ENCODE measurements around the gene WASF3. TPM values are rescaled to one million over a fixed set of nuclear protein-coding genes. Genes with fewer than 3 reads are reported as not detected.

The WASF3 gene
- total RNA-seq = 0.07 and 0.13 TPM in 2 replicates

- intact Hi-C loops (cut with micrococcal nuclease) = no loop called here
- Mint-ChIP-seq H3K9me3 (no peaks in the 10 kb centered on the region), H3K4me3 (peak within 1 kb of the TSS; percentile 59), H3K36me3 (ENCODE audit: low read depth) (no peaks in the 10 kb centered on the region), H3K27me3 (ENCODE audit: insufficient read depth) (peaks cover 26% of the 10 kb centered on the region), H3K27ac (no peak within 1 kb of the TSS), H3K4me1 (ENCODE audit: low read depth) (peaks cover 7% of the 10 kb centered on the region)
- peak; percentile 49 for DNase-seq (ENCODE audit: low spot score)
Observed at GRCh38 chr13:26557393-26558073, at the start of gene WASF3. WASF3 (plus strand) TSS chr13:26557683; CDS start chr13:26642271, 84,588 bp downstream.

GRCh38 chr13:26508885-26509284 is 48.6 kb upstream of the WASF3 start:
- no peaks in the 10 kb centered on the region for H3K4me1 Mint-ChIP-seq (ENCODE audit: low read depth)
- DNase-seq (ENCODE audit: low spot score) = no peak

GRCh38 chr13:26509491-26509890 is 48.0 kb upstream of the WASF3 start:
- H3K27me3 Mint-ChIP-seq (ENCODE audit: insufficient read depth) = peaks cover 1% of the 10 kb centered on the region
- no peak overlapping the region for H3K27ac Mint-ChIP-seq
- no peak for DNase-seq (ENCODE audit: low spot score)
- H3K4me3 Mint-ChIP-seq = no peak overlapping the region
- H3K4me1 Mint-ChIP-seq (ENCODE audit: low read depth) = no peaks in the 10 kb centered on the region
- H3K9me3 Mint-ChIP-seq = peaks cover 15% of the 10 kb centered on the region
- intact Hi-C loops (cut with micrococcal nuclease) = no loop called here
- no peaks in the 10 kb centered on the region for H3K36me3 Mint-ChIP-seq (ENCODE audit: low read depth)

More at GRCh38 chr13:26508885-26509284, 48.6 kb upstream of the WASF3 start:
- peaks cover 15% of the 10 kb centered on the region for H3K9me3 Mint-ChIP-seq
- no peak overlapping the region for H3K27ac Mint-ChIP-seq
- H3K36me3 Mint-ChIP-seq (ENCODE audit: low read depth) = no peaks in the 10 kb centered on the region
- intact Hi-C loops (cut with micrococcal nuclease) = no loop called here
- peaks cover 1% of the 10 kb centered on the region for H3K27me3 Mint-ChIP-seq (ENCODE audit: insufficient read depth)
- no peak overlapping the region for H3K4me3 Mint-ChIP-seq

GRCh38 chr13:26513931-26514330 is 43.6 kb upstream of the WASF3 start:
- intact Hi-C loops (cut with micrococcal nuclease) = no loop called here
- Mint-ChIP-seq H3K4me1 (ENCODE audit: low read depth) (no peaks in the 10 kb centered on the region), H3K36me3 (ENCODE audit: low read depth) (no peaks in the 10 kb centered on the region), H3K9me3 (peaks cover 7% of the 10 kb centered on the region), H3K27me3 (ENCODE audit: insufficient read depth) (peaks cover 3% of the 10 kb centered on the region), H3K27ac (no peak overlapping the region), H3K4me3 (no peak overlapping the region)
- DNase-seq (ENCODE audit: low spot score) = no peak

- intact Hi-C loops (cut with micrococcal nuclease) = no loop called here
- no peaks in the 10 kb centered on the region for H3K4me1 Mint-ChIP-seq (ENCODE audit: low read depth)
- DNase-seq (ENCODE audit: low spot score) = no peak
- H3K27me3 Mint-ChIP-seq (ENCODE audit: insufficient read depth) = peaks cover 2% of the 10 kb centered on the region
- no peaks in the 10 kb centered on the region for H3K9me3 Mint-ChIP-seq
- H3K36me3 Mint-ChIP-seq (ENCODE audit: low read depth) = no peaks in the 10 kb centered on the region
- no peak overlapping the region for H3K4me3 Mint-ChIP-seq
- no peak overlapping the region for H3K27ac Mint-ChIP-seq
Observed at GRCh38 chr13:26515721-26516120, 41.8 kb upstream of the WASF3 start.

- Mint-ChIP-seq H3K4me1 (ENCODE audit: low read depth) (no peaks in the 10 kb centered on the region), H3K27me3 (ENCODE audit: insufficient read depth) (peaks cover 2% of the 10 kb centered on the region), H3K4me3 (no peak overlapping the region), H3K9me3 (no peaks in the 10 kb centered on the region), H3K27ac (no peak overlapping the region), H3K36me3 (ENCODE audit: low read depth) (no peaks in the 10 kb centered on the region)
- DNase-seq (ENCODE audit: low spot score) = no peak
- intact Hi-C loops (cut with micrococcal nuclease) = no loop called here
Observed at GRCh38 chr13:26517936-26518335, 39.5 kb upstream of the WASF3 start.

GRCh38 chr13:26518451-26518959 is 39.0 kb upstream of the WASF3 start:
- Mint-ChIP-seq H3K27me3 (ENCODE audit: insufficient read depth) (peaks cover 2% of the 10 kb centered on the region), H3K4me3 (no peak overlapping the region), H3K9me3 (no peaks in the 10 kb centered on the region), H3K36me3 (ENCODE audit: low read depth) (no peaks in the 10 kb centered on the region), H3K27ac (no peak overlapping the region), H3K4me1 (ENCODE audit: low read depth) (no peaks in the 10 kb centered on the region)
- intact Hi-C loops (cut with micrococcal nuclease) = no loop called here
- DNase-seq (ENCODE audit: low spot score) = no peak

- Mint-ChIP-seq H3K4me3 (no peak overlapping the region), H3K9me3 (no peaks in the 10 kb centered on the region), H3K4me1 (ENCODE audit: low read depth) (no peaks in the 10 kb centered on the region), H3K27ac (no peak overlapping the region), H3K36me3 (ENCODE audit: low read depth) (no peaks in the 10 kb centered on the region), H3K27me3 (ENCODE audit: insufficient read depth) (no peaks in the 10 kb centered on the region)
- intact Hi-C loops (cut with micrococcal nuclease) = no loop called here
- no peak for DNase-seq (ENCODE audit: low spot score)
Observed at GRCh38 chr13:26522571-26522970, 34.9 kb upstream of the WASF3 start.

GRCh38 chr13:26523007-26523406 is 34.5 kb upstream of the WASF3 start:
- H3K9me3 Mint-ChIP-seq = no peaks in the 10 kb centered on the region
- intact Hi-C loops (cut with micrococcal nuclease) = no loop called here
- H3K4me3 Mint-ChIP-seq = no peak overlapping the region
- H3K27ac Mint-ChIP-seq = no peak overlapping the region
- H3K36me3 Mint-ChIP-seq (ENCODE audit: low read depth) = no peaks in the 10 kb centered on the region
- no peaks in the 10 kb centered on the region for H3K27me3 Mint-ChIP-seq (ENCODE audit: insufficient read depth)
- no peaks in the 10 kb centered on the region for H3K4me1 Mint-ChIP-seq (ENCODE audit: low read depth)
- no peak for DNase-seq (ENCODE audit: low spot score)

GRCh38 chr13:26525528-26525927 is 32.0 kb upstream of the WASF3 start:
- intact Hi-C loops (cut with micrococcal nuclease) = no loop called here
- Mint-ChIP-seq H3K4me3 (no peak overlapping the region), H3K27me3 (ENCODE audit: insufficient read depth) (no peaks in the 10 kb centered on the region)

GRCh38 chr13:26526702-26527216 is 30.7 kb upstream of the WASF3 start:
- no peaks in the 10 kb centered on the region for H3K36me3 Mint-ChIP-seq (ENCODE audit: low read depth)

More at GRCh38 chr13:26525528-26525927, 32.0 kb upstream of the WASF3 start:
- H3K4me1 Mint-ChIP-seq (ENCODE audit: low read depth) = no peaks in the 10 kb centered on the region
- no peaks in the 10 kb centered on the region for H3K9me3 Mint-ChIP-seq
- no peaks in the 10 kb centered on the region for H3K36me3 Mint-ChIP-seq (ENCODE audit: low read depth)
- no peak overlapping the region for H3K27ac Mint-ChIP-seq
- DNase-seq (ENCODE audit: low spot score) = no peak

GRCh38 chr13:26528527-26528926 is 29.0 kb upstream of the WASF3 start:
- DNase-seq (ENCODE audit: low spot score) = no peak
- intact Hi-C loops (cut with micrococcal nuclease) = no loop called here
- Mint-ChIP-seq H3K4me3 (no peak overlapping the region), H3K4me1 (ENCODE audit: low read depth) (no peaks in the 10 kb centered on the region), H3K27me3 (ENCODE audit: insufficient read depth) (no peaks in the 10 kb centered on the region), H3K9me3 (no peaks in the 10 kb centered on the region), H3K36me3 (ENCODE audit: low read depth) (no peaks in the 10 kb centered on the region), H3K27ac (no peak overlapping the region)

More at GRCh38 chr13:26526702-26527216, 30.7 kb upstream of the WASF3 start:
- H3K9me3 Mint-ChIP-seq = no peaks in the 10 kb centered on the region
- H3K27me3 Mint-ChIP-seq (ENCODE audit: insufficient read depth) = no peaks in the 10 kb centered on the region
- no peak overlapping the region for H3K27ac Mint-ChIP-seq
- H3K4me3 Mint-ChIP-seq = no peak overlapping the region
- no peaks in the 10 kb centered on the region for H3K4me1 Mint-ChIP-seq (ENCODE audit: low read depth)
- no peak for DNase-seq (ENCODE audit: low spot score)
- intact Hi-C loops (cut with micrococcal nuclease) = no loop called here

GRCh38 chr13:26529441-26529840 is 28.0 kb upstream of the WASF3 start:
- Mint-ChIP-seq H3K4me1 (ENCODE audit: low read depth) (no peaks in the 10 kb centered on the region), H3K9me3 (no peaks in the 10 kb centered on the region), H3K27ac (no peak overlapping the region), H3K36me3 (ENCODE audit: low read depth) (no peaks in the 10 kb centered on the region), H3K27me3 (ENCODE audit: insufficient read depth) (no peaks in the 10 kb centered on the region), H3K4me3 (no peak overlapping the region)
- no peak for DNase-seq (ENCODE audit: low spot score)
- intact Hi-C loops (cut with micrococcal nuclease) = no loop called here
